Keratinocyte (primary cell): ENCODE results near the gene SLC6A17.

Experiments used
- CTCF ChIP-seq, 3 experiments: IDR thresholded peaks in 1 of 3; conservative IDR thresholded peaks in 1 of 3; optimal IDR thresholded peaks in 1 of 3; 2 replicates in 2 of 3; 3 replicates in 1 of 3; pipeline versions ENCODE3 to v1.5.1; 2011; ENCODE audit warnings: low read length in 3 of 3, mild to moderate bottlenecking in 3 of 3, moderate library complexity in 2 of 3, control low read depth in 1 of 3, inconsistent platforms in 1 of 3; ENCODE audit not compliant: insufficient read depth in 2 of 3; ENCODE audit errors: extremely low read depth in 1 of 3
- EZH2 ChIP-seq: IDR thresholded peaks from one replicate; pipeline ENCODE4 v1.6.1; 2012; ENCODE audit warnings: inconsistent platforms, mild to moderate bottlenecking, low read length, moderate library complexity

GRCh38 chr1:110211496-110212168 is 61.3 kb downstream of the SLC6A17 start:
- TF ChIP-seq EZH2, result peak; percentile 58
- TF ChIP-seq CTCF (optimal IDR thresholded peaks at IDR 0.05 in 1 of 3, IDR thresholded peaks at IDR 0.05 in 1 of 3, conservative IDR thresholded peaks at IDR 0.05 in 1 of 3; ENCODE audit: extremely low read depth in 1 of 3, insufficient read depth in 2 of 3, low read length in 3 of 3), result no peak
